Measurements from ENCODE around the gene PLN.

DNA sequence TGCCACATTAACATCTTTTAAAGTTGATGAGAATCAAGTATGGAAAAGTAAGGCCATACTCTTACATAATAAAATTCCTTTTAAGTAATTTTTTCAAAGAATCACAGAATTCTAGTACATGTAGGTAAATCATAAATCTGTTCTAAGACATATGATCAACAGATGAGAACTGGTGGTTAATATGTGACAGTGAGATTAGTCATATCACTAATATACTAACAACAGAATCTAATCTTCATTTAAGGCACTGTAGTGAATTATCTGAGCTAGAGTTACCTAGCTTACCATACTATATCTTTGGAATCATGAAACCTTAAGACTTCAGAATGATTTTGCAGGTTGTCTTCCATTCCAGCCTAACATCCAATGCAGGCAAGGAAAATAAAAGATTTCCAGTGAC is 11.6 kb downstream of the PLN start:
- TF ChIP-seq, protein P1, sequence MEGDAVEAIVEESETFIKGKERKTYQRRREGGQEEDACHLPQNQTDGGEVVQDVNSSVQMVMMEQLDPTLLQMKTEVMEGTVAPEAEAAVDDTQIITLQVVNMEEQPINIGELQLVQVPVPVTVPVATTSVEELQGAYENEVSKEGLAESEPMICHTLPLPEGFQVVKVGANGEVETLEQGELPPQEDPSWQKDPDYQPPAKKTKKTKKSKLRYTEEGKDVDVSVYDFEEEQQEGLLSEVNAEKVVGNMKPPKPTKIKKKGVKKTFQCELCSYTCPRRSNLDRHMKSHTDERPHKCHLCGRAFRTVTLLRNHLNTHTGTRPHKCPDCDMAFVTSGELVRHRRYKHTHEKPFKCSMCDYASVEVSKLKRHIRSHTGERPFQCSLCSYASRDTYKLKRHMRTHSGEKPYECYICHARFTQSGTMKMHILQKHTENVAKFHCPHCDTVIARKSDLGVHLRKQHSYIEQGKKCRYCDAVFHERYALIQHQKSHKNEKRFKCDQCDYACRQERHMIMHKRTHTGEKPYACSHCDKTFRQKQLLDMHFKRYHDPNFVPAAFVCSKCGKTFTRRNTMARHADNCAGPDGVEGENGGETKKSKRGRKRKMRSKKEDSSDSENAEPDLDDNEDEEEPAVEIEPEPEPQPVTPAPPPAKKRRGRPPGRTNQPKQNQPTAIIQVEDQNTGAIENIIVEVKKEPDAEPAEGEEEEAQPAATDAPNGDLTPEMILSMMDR (IDR thresholded peaks at IDR 0.05) = no peak
- TF ChIP-seq ZFX (IDR thresholded peaks at IDR 0.05; ENCODE audit: borderline replicate concordance) = no peak
